K562 (cell line): ENCODE measurements around the gene SEPTIN12. TPM values are rescaled to one million over a fixed set of nuclear protein-coding genes. Genes with fewer than 3 reads are reported as not detected.

Experiments used
- CEBPB ChIP-seq: fragments of 450-650 bp; IDR thresholded peaks from 2 replicates; pipeline ENCODE4 v1.6.1; 2016; ENCODE audit warnings: missing genetic modification characterization, missing compliant biosample characterization
- CREB5 ChIP-seq: fragments of 250-450 bp; sonication (Bioruptor Pico); IDR thresholded peaks from 2 replicates; pipeline ENCODE4 v1.5.0; 2020; ENCODE audit warnings: mild to moderate bottlenecking
- GABPB2 ChIP-seq: fragments of 250-450 bp; sonication (Bioruptor Pico); conservative IDR thresholded peaks from 2 replicates; pipeline ENCODE4 v1.5.1; 2021; ENCODE audit warnings: mild to moderate bottlenecking
- MED1 ChIP-seq: sonication (generic); formaldehyde crosslinking; IDR thresholded peaks from 2 replicates; pipeline ENCODE4 v1.8.1; 2023; ENCODE audit warnings: missing genetic modification reagents, borderline replicate concordance
- NFXL1 ChIP-seq: fragments of 450-650 bp; formaldehyde crosslinking; IDR thresholded peaks from 2 replicates; pipeline ENCODE4 v1.4.0; 2021; ENCODE audit warnings: mild to moderate bottlenecking
- PBX2 ChIP-seq, 2 experiments: IDR thresholded peaks in 1 of 2; conservative IDR thresholded peaks in 1 of 2; 2 replicates each; pipeline ENCODE4 v1.6.1; 2016; ENCODE audit warnings: low read depth in 2 of 2, mild to moderate bottlenecking in 1 of 2, missing compliant biosample characterization in 1 of 2, missing genetic modification characterization in 1 of 2, moderate library complexity in 1 of 2
- RBBP5 ChIP-seq: fragments of 200-600 bp; sonication (generic); IDR thresholded peaks from 2 replicates; pipeline ENCODE4 v1.6.1; 2012; ENCODE audit warnings: borderline replicate concordance, mild to moderate bottlenecking, low read length, control low read depth, inconsistent platforms; ENCODE audit not compliant: insufficient read depth, poor library complexity, severe bottlenecking
- RBM39 ChIP-seq: fragments of 200-400 bp; formaldehyde crosslinking; optimal IDR thresholded peaks from 2 replicates; pipeline ENCODE3; 2018; ENCODE audit warnings: low read depth, low read length
- SMAD2 ChIP-seq: fragments of 150-350 bp; IDR thresholded peaks from 2 replicates; pipeline ENCODE4 v1.6.1; 2014; ENCODE audit warnings: low read depth, mild to moderate bottlenecking, low read length
- TBP ChIP-seq: optimal IDR thresholded peaks from 2 replicates; pipeline ENCODE3; 2011; ENCODE audit warnings: low read depth, low read length, improper control_type of control experiment
- TEAD1 ChIP-seq, 2 experiments: fragments of 450-650 bp in 1 of 2; sonication (generic) in 1 of 2; formaldehyde crosslinking; IDR thresholded peaks; 2 replicates each; pipeline versions ENCODE4 v1.4.0 to v1.8.0; 2020 to 2022; ENCODE audit warnings: mild to moderate bottlenecking in 2 of 2, missing genetic modification reagents in 1 of 2
- TSHZ1 ChIP-seq: fragments of 250-450 bp; sonication (Bioruptor Pico); IDR thresholded peaks from 2 replicates; pipeline ENCODE4 v1.4.0; 2020; ENCODE audit warnings: mild to moderate bottlenecking, moderate library complexity
- ZBTB5 ChIP-seq: fragments of 450-650 bp; IDR thresholded peaks from 2 replicates; pipeline ENCODE4 v1.6.1; 2017; ENCODE audit warnings: antibody characterized with exemption
- ZFP91 ChIP-seq: sonication (generic); formaldehyde crosslinking; IDR thresholded peaks from 2 replicates; pipeline ENCODE4 v1.8.0; 2022; ENCODE audit warnings: mild to moderate bottlenecking, missing genetic modification reagents
- ZNF263 ChIP-seq: sonication (generic); formaldehyde crosslinking; IDR thresholded peaks from 2 replicates; pipeline ENCODE4 v1.8.0; 2022; ENCODE audit warnings: mild to moderate bottlenecking, missing genetic modification reagents, borderline replicate concordance
- polyA plus RNA-seq, 8 experiments: library from polyadenylated mRNA; depleted of rRNA in 4 of 8; stranded (reverse) in 5 of 8; unstranded in 3 of 8; fragments of >200 nt; fragmentation: Nextera tagmentation in 2 of 8; fragmentation: Illumina TruSeq in 1 of 8; extraction: Ambion mirVana in 2 of 8; extraction: Trizol in 1 of 8; gene quantifications; 2 replicates each; pipeline versions ENCODE4 v1.2.1 to v1.2.3, GENCODE V29; 2011 to 2014; ENCODE audit warnings: inconsistent platforms in 1 of 8, missing spikeins in 1 of 8
- total RNA-seq, 7 experiments: library from RNA; depleted of rRNA in 6 of 7; stranded (reverse); fragments of >200 nt in 6 of 7; fragmentation: Illumina TruSeq in 2 of 7; extraction: Trizol in 2 of 7; gene quantifications; 2 replicates each; pipeline versions ENCODE4 v1.2.1 to v1.2.3, GENCODE V29; 2011 to 2021; ENCODE audit warnings: low replicate concordance in 1 of 7

SEPTIN12 gene
- total and polyA plus RNA-seq, 9 of the 15 experiments (the other 6 are each of a cell fraction or from before 2014, with no cell fraction given) = not detected

- TF ChIP-seq ZFP91 (CRISPR knock-in tag) (no peak), CREB5 (no peak), MED1 (CRISPR knock-in tag) (no peak), NFXL1 (CRISPR knock-in tag) (no peak), RBM39 (no peak), TSHZ1 (CRISPR knock-in tag) (no peak), ZNF263 (CRISPR knock-in tag) (peak; percentile 64; the same call in 1 of the 2 replicates), TEAD1 (CRISPR knock-in tag; IDR thresholded peaks at IDR 0.05) (no peak), ZBTB5 (no peak), PBX2 (CRISPR knock-in tag; IDR thresholded peaks at IDR 0.05; ENCODE audit: low read depth) (no peak), PBX2 (tag; conservative IDR thresholded peaks at IDR 0.05; ENCODE audit: low read depth) (no peak), TBP (no peak), RBBP5 (peak; percentile 82), GABPB2 (CRISPR knock-in tag) (no peak), CEBPB (tag) (no peak), SMAD2 (no peak)
Observed at GRCh38 chr16:4801962-4802658, 14.0 kb upstream of the SEPTIN12 start, which contains the start of gene ROGDI (continued).
